Epithelial cell of esophagus (primary cell): ENCODE measurements around the gene MBTD1.

Source experiments
- DNase-seq: peaks from one replicate; pipeline ENCODE4 v3.0.0; 2010; ENCODE audit warnings: low read depth
- H3K4me3 ChIP-seq: 2 replicates; pipeline ENCODE4 v1.5.1; 2011; ENCODE audit warnings: mild to moderate bottlenecking, low read length, control low read depth
- CTCF ChIP-seq: IDR thresholded peaks from 2 replicates; pipeline ENCODE4 v1.5.1; 2011; ENCODE audit warnings: low read depth, mild to moderate bottlenecking, low read length, control low read depth, inconsistent platforms; ENCODE audit not compliant: insufficient read depth; ENCODE audit errors: missing control alignments

MBTD1 gene

GRCh38 chr17:51150932-51151331 is 108.9 kb downstream of the MBTD1 start:
- no peak overlapping the region for H3K4me3 ChIP-seq
- TF ChIP-seq CTCF = no peak
- DNase-seq = no peak

- H3K4me3 ChIP-seq = no peak overlapping the region
- no peak for DNase-seq
- TF ChIP-seq CTCF = no peak
These were observed 110.7 kb downstream of the MBTD1 start for GRCh38 chr17:51149163-51149562.

GRCh38 chr17:51147650-51148049 is 112.2 kb downstream of the MBTD1 start:
- TF ChIP-seq CTCF = no peak
- H3K4me3 ChIP-seq = no peak overlapping the region
- DNase-seq = no peak

- no peak overlapping the region for H3K4me3 ChIP-seq
- no peak for DNase-seq
- TF ChIP-seq CTCF = no peak
These were observed 115.4 kb downstream of the MBTD1 start for GRCh38 chr17:51144266-51145022.

- TF ChIP-seq CTCF = no peak
- H3K4me3 ChIP-seq = no peak overlapping the region
- no peak for DNase-seq
These were observed 117.3 kb downstream of the MBTD1 start for GRCh38 chr17:51142597-51142996.

- DNase-seq = no peak
- TF ChIP-seq CTCF = no peak
- no peak overlapping the region for H3K4me3 ChIP-seq
These were observed 123.9 kb downstream of the MBTD1 start for GRCh38 chr17:51135956-51136355.

- DNase-seq = no peak
- H3K4me3 ChIP-seq = no peak overlapping the region
- no peak for TF ChIP-seq CTCF
These were observed 126.5 kb downstream of the MBTD1 start for GRCh38 chr17:51133365-51133764.
